Calu3 (cell line): ENCODE data around the gene SYP. TPM values are rescaled to one million over a fixed set of nuclear protein-coding genes. Genes with fewer than 3 reads are reported as not detected.

Source experiments
- BruUV-seq: library from RNA; stranded (reverse); fragments of 400-500 nt; replicated peaks from 2 replicates; lab custom pipeline; 2021; lab: Mats Ljungman, UMichigan
- CTCF ChIA-PET: fragments of 300-600 bp; sonication (Branson Sonifier 250); formaldehyde crosslinking; loops from one replicate; lab custom pipeline; 2022; ENCODE audit warnings: antibody characterized with exemption; lab: Charles Lee
- DNase-seq: peaks from one replicate; pipeline ENCODE4 v3.0.0; 2022
- H3K27ac Mint-ChIP-seq: one replicate; pipeline ENCODE4 v1.8.0; 2022; ENCODE audit warnings: mixed read lengths; ENCODE audit not compliant: unreplicated experiment
- H3K27me3 Mint-ChIP-seq: one replicate; pipeline ENCODE4 v1.8.0; 2022; ENCODE audit warnings: mixed read lengths; ENCODE audit not compliant: unreplicated experiment
- H3K36me3 Mint-ChIP-seq: one replicate; pipeline ENCODE4 v1.8.0; 2022; ENCODE audit warnings: mild to moderate bottlenecking, moderate library complexity, mixed read lengths; ENCODE audit not compliant: insufficient read depth, unreplicated experiment
- H3K4me1 Mint-ChIP-seq: one replicate; pipeline ENCODE4 v1.8.0; 2022; ENCODE audit warnings: mild to moderate bottlenecking, low read depth, mixed read lengths; ENCODE audit not compliant: unreplicated experiment
- H3K4me3 Mint-ChIP-seq: one replicate; pipeline ENCODE4 v1.8.0; 2022; ENCODE audit warnings: mild to moderate bottlenecking, low read depth, moderate library complexity, mixed read lengths; ENCODE audit not compliant: unreplicated experiment
- H3K9me3 Mint-ChIP-seq: one replicate; pipeline ENCODE4 v1.8.0; 2022; ENCODE audit warnings: low read depth, mixed read lengths; ENCODE audit not compliant: unreplicated experiment
- CTCF ChIP-seq: fragments of 200-600 bp; IDR thresholded peaks from one replicate; pipeline ENCODE4 v1.8.0; 2022; ENCODE audit warnings: antibody characterized with exemption; ENCODE audit not compliant: unreplicated experiment
- intact Hi-C: fragments of 100-400 bp; cut with micrococcal nuclease; formaldehyde crosslinking; loops from one replicate; pipeline ENCODE4 v1.10.0; 2022; ENCODE audit not compliant: unreplicated experiment
- total RNA-seq: library from RNA; stranded (reverse); gene quantifications from 2 replicates; pipeline ENCODE4 v1.2.3, GENCODE V29; 2022

The SYP gene
- total RNA-seq, 1 experiment from 2014 or later = 2.7 TPM

GRCh38 chrX:49193542-49193964 lies 6.4 kb downstream of the SYP start:
- Mint-ChIP-seq H3K27me3 (peaks cover 21% of the 10 kb centered on the region), H3K4me1 (peaks cover 32% of the 10 kb centered on the region), H3K27ac (no peak overlapping the region), H3K9me3 (no peaks in the 10 kb centered on the region), H3K36me3 (peaks cover 31% of the 10 kb centered on the region), H3K4me3 (no peak overlapping the region)
- no TSS peak for BruUV-seq
- TF ChIP-seq CTCF = no peak
- CTCF ChIA-PET = no interaction called here
- no peak for DNase-seq
- intact Hi-C loops = loop anchor here (10.0 kb wide), 1 partner anchor 561 kb away; no protein-coding TSS in a partner anchor

GRCh38 chrX:49192722-49193328 lies 7.2 kb downstream of the SYP start:
- peak; percentile 44 for DNase-seq
- no peaks in the 10 kb centered on the region for H3K9me3 Mint-ChIP-seq
- CTCF ChIA-PET = interaction anchor here (0.6 to 1.0 kb wide), 2 partner anchors 76 to 275 kb away, joined by 5 to 6 read pairs; partner anchors contain the start of gene PPP1R3F
- H3K36me3 Mint-ChIP-seq = peaks cover 25% of the 10 kb centered on the region
- no TSS peak for BruUV-seq
- peak; percentile 52 for TF ChIP-seq CTCF
- peaks cover 24% of the 10 kb centered on the region for H3K4me1 Mint-ChIP-seq
- no peak overlapping the region for H3K4me3 Mint-ChIP-seq
- peaks cover 14% of the 10 kb centered on the region for H3K27me3 Mint-ChIP-seq
- intact Hi-C loops = loop anchor here (10.0 kb wide), 1 partner anchor 562 kb away; no protein-coding TSS in a partner anchor
- H3K27ac Mint-ChIP-seq = no peak overlapping the region

- BruUV-seq = TSS peak; percentile 66
- Mint-ChIP-seq H3K36me3 (peaks cover 32% of the 10 kb centered on the region), H3K4me1 (peaks cover 24% of the 10 kb centered on the region), H3K27me3 (peaks cover 9% of the 10 kb centered on the region), H3K9me3 (no peaks in the 10 kb centered on the region), H3K4me3 (peak overlapping the region; percentile 75), H3K27ac (peak overlapping the region; percentile 99)
- intact Hi-C loops = loop anchor here (10.0 kb wide), 1 partner anchor 563 kb away; no protein-coding TSS in a partner anchor
- CTCF ChIA-PET = interaction anchor here (0.9 to 1.3 kb wide), 6 partner anchors 25 to 390 kb away, joined by 3 to 11 read pairs (median 4); partner anchors contain the start of genes GRIPAP1, HDAC6 and PPP1R3F
- no peak for DNase-seq
- TF ChIP-seq CTCF = no peak
These were observed 8.4 kb downstream of the SYP start for GRCh38 chrX:49191574-49192011.

- CTCF ChIA-PET = interaction anchor here (0.5 to 1.3 kb wide), 9 partner anchors 24 to 389 kb away, joined by 3 to 11 read pairs (median 4); partner anchors contain the start of genes GRIPAP1, HDAC6 and PPP1R3F
- Mint-ChIP-seq H3K27me3 (peaks cover 9% of the 10 kb centered on the region), H3K4me1 (peaks cover 24% of the 10 kb centered on the region), H3K27ac (peak overlapping the region; percentile 99), H3K9me3 (no peaks in the 10 kb centered on the region), H3K36me3 (peaks cover 38% of the 10 kb centered on the region), H3K4me3 (peak overlapping the region; percentile 75)
- peak; percentile 90 for DNase-seq
- TF ChIP-seq CTCF = no peak
- intact Hi-C loops = loop anchor here (10.0 kb wide), 1 partner anchor 564 kb away; no protein-coding TSS in a partner anchor
- no TSS peak for BruUV-seq
These were observed 9.0 kb downstream of the SYP start for GRCh38 chrX:49190821-49191573.
